OCI-LY3 (cell line): ENCODE data around the gene BTBD2.
A peak's percentile ranks its signal among the peaks of the same experiment; 100 is the strongest.

Source experiments
- H2AFZ ChIP-seq: fragments of 200-600, 300-600 bp; shearing (Covaris generic); 2 replicates; pipeline ENCODE4 v1.6.0; 2014; ENCODE audit warnings: antibody characterized with exemption, low read depth, low read length
- H3K27ac ChIP-seq: fragments of 200-600, 300-600 bp; sonication (generic); 2 replicates; pipeline ENCODE4 v1.5.1; 2014; ENCODE audit warnings: mild to moderate bottlenecking, low read length, moderate library complexity, mixed read lengths
- H3K27me3 ChIP-seq: fragments of 200-600, 300-600 bp; sonication (generic); 2 replicates; pipeline ENCODE4 v1.6.1; 2014; ENCODE audit warnings: low read depth, low read length, mixed read lengths
- H3K36me3 ChIP-seq: fragments of 200-600, 300-600 bp; sonication (generic); replicated peaks from 2 replicates; pipeline ENCODE3; 2014; ENCODE audit warnings: low read depth, low read length, mixed read lengths
- H3K4me1 ChIP-seq: fragments of 300-600, 200-600 bp; sonication (generic); 2 replicates; pipeline ENCODE4 v1.6.1; 2014; ENCODE audit warnings: low read length, mixed read lengths
- H3K4me2 ChIP-seq: fragments of 200-600, 300-600 bp; sonication (generic); 2 replicates; pipeline ENCODE4 v1.6.1; 2014; ENCODE audit warnings: low read length, mixed read lengths
- H3K4me3 ChIP-seq: fragments of 300-600, 200-600 bp; sonication (generic); 2 replicates; pipeline ENCODE4 v1.5.1; 2014; ENCODE audit warnings: antibody characterized with exemption, mild to moderate bottlenecking, low read length, moderate library complexity
- H3K79me2 ChIP-seq: fragments of 300-600, 200-600 bp; shearing (Covaris generic); 2 replicates; pipeline ENCODE4 v1.6.1; 2014; ENCODE audit warnings: mild to moderate bottlenecking, low read length, mixed read lengths
- H3K9ac ChIP-seq: fragments of 300-600, 200-600 bp; shearing (Covaris generic); 2 replicates; pipeline ENCODE4 v1.6.0; 2014; ENCODE audit warnings: mild to moderate bottlenecking, low read length, moderate library complexity
- H3K9me3 ChIP-seq: fragments of 200-600, 300-600 bp; shearing (Covaris generic); 2 replicates; pipeline ENCODE4 v1.6.1; 2014; ENCODE audit warnings: low read length, mixed read lengths; ENCODE audit not compliant: insufficient read depth
- H4K20me1 ChIP-seq: fragments of 200-600, 300-600 bp; sonication (generic); 2 replicates; pipeline ENCODE4 v1.6.1; 2016; ENCODE audit warnings: low read length, mixed read lengths; ENCODE audit not compliant: insufficient read depth
- EZH2phosphoT487 ChIP-seq: fragments of 200-600 bp; shearing (Covaris generic); IDR thresholded peaks from 2 replicates; pipeline ENCODE4 v1.6.1; 2018; ENCODE audit warnings: antibody characterized with exemption, mixed run types, low read depth
- TF ChIP-seq, protein P1 (sequence below): fragments of 200-600, 300-600 bp; sonication (generic); IDR thresholded peaks from 2 replicates; pipeline ENCODE4 v1.5.1; 2014; ENCODE audit warnings: antibody characterized with exemption, low read length, low read depth

The BTBD2 gene

GRCh38 chr19:2059422-2060201 lies 44.1 kb upstream of the BTBD2 start:
- H3K4me3 ChIP-seq = peak overlapping the region; percentile 89
- H3K4me1 ChIP-seq = peaks cover 57% of the 10 kb centered on the region
- H3K27ac ChIP-seq = peak overlapping the region; percentile 84
- H3K9me3 ChIP-seq = no peaks in the 10 kb centered on the region
- TF ChIP-seq, protein P1, sequence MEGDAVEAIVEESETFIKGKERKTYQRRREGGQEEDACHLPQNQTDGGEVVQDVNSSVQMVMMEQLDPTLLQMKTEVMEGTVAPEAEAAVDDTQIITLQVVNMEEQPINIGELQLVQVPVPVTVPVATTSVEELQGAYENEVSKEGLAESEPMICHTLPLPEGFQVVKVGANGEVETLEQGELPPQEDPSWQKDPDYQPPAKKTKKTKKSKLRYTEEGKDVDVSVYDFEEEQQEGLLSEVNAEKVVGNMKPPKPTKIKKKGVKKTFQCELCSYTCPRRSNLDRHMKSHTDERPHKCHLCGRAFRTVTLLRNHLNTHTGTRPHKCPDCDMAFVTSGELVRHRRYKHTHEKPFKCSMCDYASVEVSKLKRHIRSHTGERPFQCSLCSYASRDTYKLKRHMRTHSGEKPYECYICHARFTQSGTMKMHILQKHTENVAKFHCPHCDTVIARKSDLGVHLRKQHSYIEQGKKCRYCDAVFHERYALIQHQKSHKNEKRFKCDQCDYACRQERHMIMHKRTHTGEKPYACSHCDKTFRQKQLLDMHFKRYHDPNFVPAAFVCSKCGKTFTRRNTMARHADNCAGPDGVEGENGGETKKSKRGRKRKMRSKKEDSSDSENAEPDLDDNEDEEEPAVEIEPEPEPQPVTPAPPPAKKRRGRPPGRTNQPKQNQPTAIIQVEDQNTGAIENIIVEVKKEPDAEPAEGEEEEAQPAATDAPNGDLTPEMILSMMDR = no peak
- no peak for TF ChIP-seq EZH2phosphoT487
- no peaks in the 10 kb centered on the region for H4K20me1 ChIP-seq
- H3K4me2 ChIP-seq = peak overlapping the region; percentile 95
- no peak overlapping the region for H2AFZ ChIP-seq
- peak overlapping the region; percentile 84 for H3K9ac ChIP-seq
- no peaks in the 10 kb centered on the region for H3K27me3 ChIP-seq
- peaks cover 24% of the 10 kb centered on the region; the same call in 1 of the 2 replicates for H3K79me2 ChIP-seq
- no peaks in the 10 kb centered on the region for H3K36me3 ChIP-seq

- TF ChIP-seq EZH2phosphoT487 = no peak
- TF ChIP-seq, protein P1 = no peak
- Histone ChIP-seq H3K27me3 (no peaks in the 10 kb centered on the region), H3K4me1 (peaks cover 64% of the 10 kb centered on the region), H3K4me2 (peak overlapping the region; percentile 95), H3K9ac (peak overlapping the region; percentile 84; the same call in 1 of the 2 replicates), H3K9me3 (no peaks in the 10 kb centered on the region), H2AFZ (no peak overlapping the region), H3K27ac (peak overlapping the region; percentile 84), H3K36me3 (no peaks in the 10 kb centered on the region), H4K20me1 (no peaks in the 10 kb centered on the region), H3K4me3 (peak overlapping the region; percentile 89), H3K79me2 (peaks cover 27% of the 10 kb centered on the region; the same call in 1 of the 2 replicates)
Observed at GRCh38 chr19:2058570-2059421, 43.3 kb upstream of the BTBD2 start.

DNA sequence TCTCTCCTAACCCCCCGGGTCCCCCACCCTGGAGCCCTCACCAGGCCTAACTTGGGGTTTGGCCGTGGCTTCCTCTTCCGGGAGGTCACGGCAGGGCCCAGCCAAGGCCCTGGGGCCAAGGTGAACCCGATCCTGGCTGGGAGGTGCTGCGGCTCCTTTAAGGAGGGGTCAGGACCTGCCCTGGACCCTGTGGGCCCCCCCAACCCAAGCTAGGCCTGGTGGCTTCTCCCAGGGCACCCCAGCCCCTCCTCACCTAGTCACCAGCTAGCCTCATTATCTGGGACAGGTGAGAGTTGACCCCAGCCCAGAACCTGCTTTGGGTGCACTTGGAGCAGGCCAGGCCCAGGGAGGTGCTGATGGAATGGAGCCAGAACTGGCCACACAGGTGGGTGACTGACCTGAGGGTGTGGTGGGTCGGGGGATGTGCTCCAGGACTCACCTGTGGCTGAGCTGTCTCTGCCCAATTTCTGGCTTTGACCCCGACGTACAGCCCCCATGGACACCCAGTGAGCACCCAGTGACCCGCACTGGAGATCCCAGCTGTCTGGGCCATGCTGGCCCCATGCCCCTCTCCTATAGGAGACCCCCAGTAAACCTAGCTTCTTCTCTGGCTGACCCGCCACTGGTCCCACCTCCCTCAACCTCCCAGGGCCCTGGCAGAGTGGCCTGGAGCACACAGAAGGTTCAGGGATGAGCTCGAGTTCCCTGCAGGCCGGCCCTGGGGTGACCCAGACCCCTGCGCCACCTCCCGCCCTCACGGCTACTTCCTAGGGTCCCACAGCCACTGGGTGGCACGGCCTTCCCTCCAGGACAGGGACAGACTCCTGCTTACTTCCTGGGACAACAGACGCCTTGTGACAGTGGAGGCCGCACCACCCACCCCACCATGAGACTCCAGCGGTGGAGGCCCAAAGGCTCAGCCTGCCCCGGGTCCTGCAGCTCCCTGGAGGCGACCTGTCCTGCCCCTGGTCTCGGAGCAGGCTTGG lies 42.3 kb upstream of the BTBD2 start:
- Histone ChIP-seq H2AFZ (no peak overlapping the region), H3K27ac (peak overlapping the region; percentile 50), H3K9me3 (no peaks in the 10 kb centered on the region), H3K36me3 (no peaks in the 10 kb centered on the region), H3K9ac (no peak overlapping the region), H3K4me2 (no peak overlapping the region), H4K20me1 (no peaks in the 10 kb centered on the region), H3K4me1 (peaks cover 74% of the 10 kb centered on the region), H3K27me3 (no peaks in the 10 kb centered on the region), H3K4me3 (no peak overlapping the region), H3K79me2 (peaks cover 28% of the 10 kb centered on the region; the same call in 1 of the 2 replicates)
- no peak for TF ChIP-seq EZH2phosphoT487
- TF ChIP-seq, protein P1 = no peak
